H9 (cell line): Measurements from ENCODE around the gene SIPA1L3. TPM values are rescaled to one million over a fixed set of nuclear protein-coding genes. Genes with fewer than 3 reads are reported as not detected.

ENCODE experiments used
- DNase-seq: peaks from one replicate; pipeline ENCODE4 v3.0.0-alpha.2; 2017
- H2AFZ ChIP-seq: one replicate; pipeline ENCODE4 v1.6.1; 2013; ENCODE audit warnings: mild to moderate bottlenecking, low read length, control low read depth, moderate library complexity
- H2AK5ac ChIP-seq: 2 replicates; pipeline ENCODE4 v1.6.1; 2013; ENCODE audit warnings: low read length, control low read depth, mixed read lengths; ENCODE audit not compliant: insufficient read length
- H2BK120ac ChIP-seq: one replicate; pipeline ENCODE4 v1.6.1; 2013; ENCODE audit warnings: low read depth, mild to moderate bottlenecking, low read length, control low read depth, inconsistent platforms; ENCODE audit not compliant: poor library complexity, severe bottlenecking
- H2BK12ac ChIP-seq: 2 replicates; pipeline ENCODE4 v1.6.1; 2013; ENCODE audit warnings: low read length, control low read depth, mixed read lengths, low read depth; ENCODE audit not compliant: insufficient read length
- H2BK15ac ChIP-seq: 2 replicates; pipeline ENCODE4 v1.6.1; 2013; ENCODE audit warnings: low read depth, low read length, control low read depth
- H2BK20ac ChIP-seq: one replicate; pipeline ENCODE4 v1.6.1; 2013; ENCODE audit warnings: low read depth, mild to moderate bottlenecking, low read length, control low read depth, inconsistent platforms; ENCODE audit not compliant: poor library complexity, severe bottlenecking
- H2BK5ac ChIP-seq: 2 replicates; pipeline ENCODE4 v1.6.1; 2013; ENCODE audit warnings: low read length, control low read depth, mixed read lengths; ENCODE audit not compliant: insufficient read length
- H3K14ac ChIP-seq: 2 replicates; pipeline ENCODE4 v1.6.1; 2013; ENCODE audit warnings: low read length, control low read depth; ENCODE audit not compliant: insufficient read depth
- H3K18ac ChIP-seq: 2 replicates; pipeline ENCODE4 v1.6.1; 2013; ENCODE audit warnings: low read depth, mild to moderate bottlenecking, mixed read lengths, low read length, control low read depth; ENCODE audit not compliant: insufficient read length
- H3K23ac ChIP-seq: 2 replicates; pipeline ENCODE4 v1.6.1; 2013; ENCODE audit warnings: low read length, control low read depth, mixed read lengths, low read depth; ENCODE audit not compliant: insufficient read length
- H3K23me2 ChIP-seq: 2 replicates; pipeline ENCODE4 v1.6.1; 2013; ENCODE audit warnings: low read depth, mild to moderate bottlenecking, mixed read lengths, low read length, control low read depth; ENCODE audit not compliant: insufficient read length, poor library complexity, severe bottlenecking
- H3K27ac ChIP-seq: 2 replicates; pipeline ENCODE4 v1.5.1; 2013; ENCODE audit warnings: low read length, control low read depth, mixed read lengths, low read depth; ENCODE audit not compliant: insufficient read length
- H3K27me3 ChIP-seq: 2 replicates; pipeline ENCODE4 v1.6.1; 2013; ENCODE audit warnings: low read length, control low read depth, inconsistent platforms; ENCODE audit not compliant: insufficient read depth
- H3K4ac ChIP-seq: 2 replicates; pipeline ENCODE4 v1.6.1; 2013; ENCODE audit warnings: low read depth, mild to moderate bottlenecking, control low read depth, inconsistent platforms, low read length, moderate library complexity
- H3K4me1 ChIP-seq: 2 replicates; pipeline ENCODE4 v1.6.1; 2013; ENCODE audit warnings: low read length, control low read depth, inconsistent platforms; ENCODE audit not compliant: insufficient read depth
- H3K4me2 ChIP-seq: 2 replicates; pipeline ENCODE4 v1.6.1; 2013; ENCODE audit warnings: low read length, control low read depth, mixed read lengths; ENCODE audit not compliant: insufficient read length, insufficient read depth
- H3K56ac ChIP-seq: 2 replicates; pipeline ENCODE4 v1.6.1; 2013; ENCODE audit warnings: low read depth, mild to moderate bottlenecking, mixed read lengths, low read length, control low read depth; ENCODE audit not compliant: insufficient read length
- H3K79me1 ChIP-seq: 2 replicates; pipeline ENCODE4 v1.6.1; 2013; ENCODE audit warnings: low read depth, mild to moderate bottlenecking, moderate library complexity, low read length, control low read depth, inconsistent platforms; ENCODE audit not compliant: insufficient read depth, poor library complexity, severe bottlenecking
- H3K79me2 ChIP-seq: 2 replicates; pipeline ENCODE4 v1.6.1; 2013; ENCODE audit warnings: low read length, control low read depth, inconsistent platforms; ENCODE audit not compliant: insufficient read depth
- H3K9ac ChIP-seq: 2 replicates; pipeline ENCODE4 v1.6.1; 2013; ENCODE audit warnings: low read length, control low read depth, mixed read lengths; ENCODE audit not compliant: insufficient read length; ENCODE audit errors: extremely low read depth
- H3K9me3 ChIP-seq: one replicate; pipeline ENCODE4 v1.6.1; 2013; ENCODE audit warnings: low read depth, low read length, inconsistent platforms; ENCODE audit not compliant: control insufficient read depth
- H3T11ph ChIP-seq: one replicate; pipeline ENCODE4 v1.6.1; 2013; ENCODE audit warnings: mild to moderate bottlenecking, low read length, control low read depth, inconsistent platforms
- H4K20me1 ChIP-seq: one replicate; pipeline ENCODE4 v1.6.1; 2013; ENCODE audit not compliant: control insufficient read depth, insufficient read length, insufficient read depth
- H4K5ac ChIP-seq: 2 replicates; pipeline ENCODE4 v1.6.1; 2013; ENCODE audit warnings: low read depth, mild to moderate bottlenecking, mixed read lengths, low read length, control low read depth; ENCODE audit not compliant: insufficient read length
- H4K8ac ChIP-seq: replicated peaks from 2 replicates; pipeline ENCODE4 v1.6.1; 2013; ENCODE audit warnings: low read length, control low read depth, mixed read lengths, low read depth; ENCODE audit not compliant: insufficient read length
- H4K91ac ChIP-seq: 2 replicates; pipeline ENCODE4 v1.6.1; 2013; ENCODE audit warnings: low read depth, mild to moderate bottlenecking, moderate library complexity, mixed read lengths, low read length, control low read depth; ENCODE audit not compliant: insufficient read length
- H3K27ac Mint-ChIP-seq, 3 experiments: 2 replicates in 2 of 3; 3 replicates in 1 of 3; pipeline ENCODE4 v1.8.0; 2020 to 2021; ENCODE audit warnings: mixed read lengths in 3 of 3, mild to moderate bottlenecking in 1 of 3, moderate library complexity in 1 of 3
- H3K27me3 Mint-ChIP-seq: 2 replicates; pipeline ENCODE4 v1.8.0; 2021; ENCODE audit warnings: low read depth, mild to moderate bottlenecking, moderate library complexity, mixed read lengths
- H3K36me3 Mint-ChIP-seq, 3 experiments: 2 replicates in 2 of 3; 3 replicates in 1 of 3; pipeline ENCODE4 v1.8.0; 2020 to 2021; ENCODE audit warnings: low read depth in 3 of 3, mixed read lengths in 3 of 3; ENCODE audit not compliant: insufficient read depth in 1 of 3
- H3K4me1 Mint-ChIP-seq, 2 experiments: 2 replicates each; pipeline ENCODE4 v1.8.0; 2020; ENCODE audit warnings: mixed read lengths in 2 of 2
- H3K4me3 Mint-ChIP-seq, 2 experiments: 2 replicates in 1 of 2; 3 replicates in 1 of 2; pipeline ENCODE4 v1.8.0; 2020 to 2021; ENCODE audit warnings: mild to moderate bottlenecking in 2 of 2, mixed read lengths in 2 of 2, moderate library complexity in 1 of 2
- H3K9me3 Mint-ChIP-seq, 2 experiments: 2 replicates in 1 of 2; 3 replicates in 1 of 2; pipeline ENCODE4 v1.8.0; 2020; ENCODE audit warnings: mild to moderate bottlenecking in 2 of 2, mixed read lengths in 2 of 2, moderate library complexity in 1 of 2
- CTCF ChIP-seq: fragments of 200-600 bp; sonication (generic); conservative IDR thresholded peaks from 3 replicates; pipeline ENCODE4 v1.8.0; 2021; ENCODE audit warnings: antibody characterized with exemption, mild to moderate bottlenecking
- WGBS: extraction: QIAGEN DNeasy Blood & Tissue Kit; methylation state at CpG from one replicate; pipeline ENCODE4 v1.1.7; 2013; ENCODE audit warnings: missing lambda C conversion rate, low lambda C conversion rate, mixed read lengths; ENCODE audit not compliant: insufficient read length; ENCODE audit errors: extremely low coverage; 5-methylcytosine and 5-hydroxymethylcytosine counted together
- total RNA-seq: library from RNA; stranded (reverse); gene quantifications from 2 replicates; pipeline ENCODE4 v1.2.1, GENCODE V29; 2021

SIPA1L3 gene
- total RNA-seq, 1 experiment from 2014 or later: 40.1 TPM

- TF ChIP-seq CTCF: no peak
- DNase-seq: no peak
- H3K79me2 ChIP-seq: peaks cover 1% of the 10 kb centered on the region; the same call in 1 of the 2 replicates
- H3K9me3 ChIP-seq: no peaks in the 10 kb centered on the region
- H3K4ac ChIP-seq: no peak overlapping the region
- no peaks in the 10 kb centered on the region for H3K79me1 ChIP-seq
- peaks cover 3% of the 10 kb centered on the region for H3K23me2 ChIP-seq
- no peak overlapping the region for H3T11ph ChIP-seq
- no peak overlapping the region for H3K4me2 ChIP-seq
- no peaks in the 10 kb centered on the region; the same call in none of the 2 replicates for H3K27me3 Mint-ChIP-seq
- no peak overlapping the region for H4K91ac ChIP-seq
- peaks cover 5 to 10% (median 6%) of the 10 kb centered on the region in 3 experiments for H3K36me3 Mint-ChIP-seq
- no peak overlapping the region for H3K56ac ChIP-seq
- H3K18ac ChIP-seq: no peak overlapping the region
- peaks cover 5% of the 10 kb centered on the region; the same call in 1 of the 2 replicates for H3K4me1 ChIP-seq
- H3K27me3 ChIP-seq: no peaks in the 10 kb centered on the region
- H2AFZ ChIP-seq: no peak overlapping the region
- H3K23ac ChIP-seq: no peak overlapping the region
- no peak overlapping the region for H2BK20ac ChIP-seq
- no peak overlapping the region for H2BK15ac ChIP-seq
- no peak overlapping the region for H4K8ac ChIP-seq
- H2BK5ac ChIP-seq: no peak overlapping the region
- H3K4me1 Mint-ChIP-seq: peaks cover 51 to 63% of the 10 kb centered on the region in 2 experiments
- H2AK5ac ChIP-seq: no peak overlapping the region
- no peak overlapping the region for H3K14ac ChIP-seq
- no peak overlapping the region for H3K27ac ChIP-seq
- H4K5ac ChIP-seq: no peak overlapping the region
- H3K9ac ChIP-seq: no peak overlapping the region
- H3K9me3 Mint-ChIP-seq: peaks cover 3 to 5% of the 10 kb centered on the region in 2 experiments; a peak in 4 of 5 replicates
- H3K4me3 Mint-ChIP-seq: no peak overlapping the region
- no peak overlapping the region for H3K27ac Mint-ChIP-seq
- no peak overlapping the region for H2BK120ac ChIP-seq
- no peak overlapping the region for H2BK12ac ChIP-seq
- WGBS: no CpG with 5 or more reads among the region's 8 CpGs
- no peaks in the 10 kb centered on the region for H4K20me1 ChIP-seq
Measured at GRCh38 chr19:38047049-38047438, 140.0 kb downstream of the SIPA1L3 start.
